Osteoblast (primary cell): ENCODE data around the gene FAM3D. TPM values are rescaled to one million over a fixed set of nuclear protein-coding genes. Genes with fewer than 3 reads are reported as not detected.

Experiments used
- DNase-seq: peaks from one replicate; pipeline ENCODE4 v3.0.0; 2011; ENCODE audit warnings: low spot score, mixed read lengths; ENCODE audit not compliant: insufficient read length; ENCODE audit errors: missing footprints
- H2AFZ ChIP-seq: 2 replicates; pipeline ENCODE4 v1.6.0; 2011; ENCODE audit warnings: mild to moderate bottlenecking, low read length
- H3K27ac ChIP-seq: 2 replicates; pipeline ENCODE4 v1.5.1; 2011; ENCODE audit warnings: mild to moderate bottlenecking, low read depth, low read length, moderate library complexity
- H3K27me3 ChIP-seq: 2 replicates; pipeline ENCODE4 v1.6.0; 2012; ENCODE audit warnings: mild to moderate bottlenecking, control low read depth, inconsistent platforms, low read length, moderate library complexity; ENCODE audit not compliant: insufficient read depth
- H3K36me3 ChIP-seq: 2 replicates; pipeline ENCODE4 v1.5.1; 2011; ENCODE audit warnings: mild to moderate bottlenecking, low read length, control low read depth, moderate library complexity; ENCODE audit not compliant: insufficient read depth
- H3K4me1 ChIP-seq: 2 replicates; pipeline ENCODE4 v1.5.1; 2011; ENCODE audit warnings: mild to moderate bottlenecking, low read length, control low read depth, moderate library complexity; ENCODE audit not compliant: insufficient read depth
- H3K4me2 ChIP-seq: 2 replicates; pipeline ENCODE4 v1.6.0; 2011; ENCODE audit warnings: mild to moderate bottlenecking, low read length; ENCODE audit not compliant: insufficient read depth
- H3K4me3 ChIP-seq: fragments of 200-600 bp; sonication (generic); 3 replicates; pipeline ENCODE4 v1.5.1; 2012; ENCODE audit warnings: mild to moderate bottlenecking, low read length, inconsistent platforms; ENCODE audit not compliant: insufficient read depth
- H3K79me2 ChIP-seq: 2 replicates; pipeline ENCODE4 v1.6.0; 2012; ENCODE audit warnings: mild to moderate bottlenecking, low read length, control low read depth, inconsistent platforms; ENCODE audit not compliant: insufficient read depth
- H3K9me3 ChIP-seq: 2 replicates; pipeline ENCODE4 v1.5.1; 2011; ENCODE audit warnings: low read depth, low read length, control low read depth
- H4K20me1 ChIP-seq: 2 replicates; pipeline ENCODE4 v1.6.0; 2012; ENCODE audit warnings: mild to moderate bottlenecking, low read length, control low read depth; ENCODE audit not compliant: insufficient read depth
- total RNA-seq: library from RNA; depleted of rRNA; stranded (reverse); fragments of >200 nt; gene quantifications from 2 replicates; pipeline ENCODE4 v1.2.3, GENCODE V29; 2012
- TF ChIP-seq, protein P1 (sequence below): IDR thresholded peaks from 2 replicates; pipeline ENCODE4 v1.5.1; 2011; ENCODE audit warnings: mild to moderate bottlenecking, low read depth, low read length, moderate library complexity; ENCODE audit errors: extremely low read depth

FAM3D gene
- total RNA-seq, 1 donor = not detected

DNA sequence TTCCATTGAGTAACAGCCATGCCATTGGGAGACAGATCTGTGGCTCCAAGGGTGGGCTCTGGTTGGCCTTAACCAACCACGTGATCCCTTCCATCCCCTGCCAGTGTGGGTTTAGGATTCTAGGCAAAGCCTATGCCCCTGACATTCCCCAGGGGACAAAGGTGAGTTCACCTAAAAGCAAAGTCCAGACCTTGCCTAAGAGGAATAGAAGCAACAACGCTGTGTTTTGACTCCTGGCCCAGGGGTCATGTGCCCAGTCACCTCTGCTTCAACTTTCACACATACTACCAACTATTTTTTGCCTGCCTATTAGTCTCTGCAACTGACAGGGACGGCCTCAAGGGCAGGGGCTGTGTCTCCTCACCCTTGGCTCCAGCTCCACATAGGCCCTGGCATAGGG, 42.0 kb downstream of the FAM3D start:
- Histone ChIP-seq H3K4me2 (no peak overlapping the region), H3K27ac (no peak overlapping the region), H3K79me2 (no peaks in the 10 kb centered on the region), H4K20me1 (no peaks in the 10 kb centered on the region), H3K4me3 (no peak overlapping the region), H3K4me1 (peaks cover 22% of the 10 kb centered on the region), H3K9me3 (no peaks in the 10 kb centered on the region), H3K27me3 (no peaks in the 10 kb centered on the region), H3K36me3 (no peaks in the 10 kb centered on the region), H2AFZ (no peak overlapping the region)
- TF ChIP-seq, protein P1, sequence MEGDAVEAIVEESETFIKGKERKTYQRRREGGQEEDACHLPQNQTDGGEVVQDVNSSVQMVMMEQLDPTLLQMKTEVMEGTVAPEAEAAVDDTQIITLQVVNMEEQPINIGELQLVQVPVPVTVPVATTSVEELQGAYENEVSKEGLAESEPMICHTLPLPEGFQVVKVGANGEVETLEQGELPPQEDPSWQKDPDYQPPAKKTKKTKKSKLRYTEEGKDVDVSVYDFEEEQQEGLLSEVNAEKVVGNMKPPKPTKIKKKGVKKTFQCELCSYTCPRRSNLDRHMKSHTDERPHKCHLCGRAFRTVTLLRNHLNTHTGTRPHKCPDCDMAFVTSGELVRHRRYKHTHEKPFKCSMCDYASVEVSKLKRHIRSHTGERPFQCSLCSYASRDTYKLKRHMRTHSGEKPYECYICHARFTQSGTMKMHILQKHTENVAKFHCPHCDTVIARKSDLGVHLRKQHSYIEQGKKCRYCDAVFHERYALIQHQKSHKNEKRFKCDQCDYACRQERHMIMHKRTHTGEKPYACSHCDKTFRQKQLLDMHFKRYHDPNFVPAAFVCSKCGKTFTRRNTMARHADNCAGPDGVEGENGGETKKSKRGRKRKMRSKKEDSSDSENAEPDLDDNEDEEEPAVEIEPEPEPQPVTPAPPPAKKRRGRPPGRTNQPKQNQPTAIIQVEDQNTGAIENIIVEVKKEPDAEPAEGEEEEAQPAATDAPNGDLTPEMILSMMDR = no peak
- no peak for DNase-seq

DNA sequence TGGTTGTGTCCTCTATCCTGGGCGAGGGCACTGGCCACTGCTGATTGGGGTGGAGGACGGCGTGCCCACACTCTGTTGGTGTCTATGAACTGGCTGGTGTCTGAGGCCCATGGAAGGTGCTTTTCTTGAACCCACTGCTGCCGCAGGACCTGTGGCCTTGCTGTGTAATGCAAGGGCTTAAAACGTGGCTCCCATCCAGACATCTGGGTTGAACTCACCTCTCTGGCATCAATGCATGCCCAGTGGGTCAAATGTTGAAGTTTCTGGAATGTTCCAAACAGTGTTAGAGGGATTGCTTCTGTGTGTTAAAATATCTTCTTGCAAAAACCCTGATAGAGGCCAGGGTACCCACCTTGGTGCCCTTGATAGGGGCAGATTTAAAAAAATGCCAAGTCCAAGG, 42.6 kb downstream of the FAM3D start:
- H3K4me3 ChIP-seq = no peak overlapping the region
- peaks cover 16% of the 10 kb centered on the region for H3K4me1 ChIP-seq
- no peak overlapping the region for H3K4me2 ChIP-seq
- no peaks in the 10 kb centered on the region for H3K9me3 ChIP-seq
- H3K27me3 ChIP-seq = no peaks in the 10 kb centered on the region
- TF ChIP-seq, protein P1 = no peak
- no peaks in the 10 kb centered on the region for H3K79me2 ChIP-seq
- no peak overlapping the region for H2AFZ ChIP-seq
- H3K36me3 ChIP-seq = no peaks in the 10 kb centered on the region
- no peaks in the 10 kb centered on the region for H4K20me1 ChIP-seq
- DNase-seq = no peak
- H3K27ac ChIP-seq = no peak overlapping the region

- H3K4me1 ChIP-seq = peaks cover 13% of the 10 kb centered on the region
- no peak overlapping the region for H3K4me2 ChIP-seq
Measured at GRCh38 chr3:58623478-58623877, 43.1 kb downstream of the FAM3D start.

DNA sequence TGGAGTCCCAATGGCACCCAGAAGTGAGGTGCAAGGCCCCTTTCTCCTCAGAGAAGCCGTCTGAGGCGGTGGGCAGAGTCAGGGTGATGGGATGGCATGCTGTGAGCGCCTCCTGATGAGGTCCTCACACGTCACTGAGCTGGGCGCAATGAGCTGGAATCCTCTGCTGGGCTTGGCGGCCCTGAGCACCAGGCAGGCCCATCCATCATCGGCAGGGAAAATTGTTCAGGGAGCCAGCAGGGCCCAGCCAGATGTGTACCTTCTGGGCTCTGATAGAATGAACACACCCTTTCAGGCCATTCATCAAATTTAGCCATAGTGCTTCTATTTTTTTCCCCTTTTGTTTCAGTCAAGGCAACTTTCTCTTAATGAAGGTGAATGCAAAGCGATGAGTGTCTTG, 43.7 kb downstream of the FAM3D start:
- Histone ChIP-seq H3K27ac (no peak overlapping the region), H3K27me3 (no peaks in the 10 kb centered on the region), H4K20me1 (no peaks in the 10 kb centered on the region), H3K9me3 (no peaks in the 10 kb centered on the region), H3K79me2 (no peaks in the 10 kb centered on the region), H3K4me1 (peaks cover 7% of the 10 kb centered on the region), H3K36me3 (no peaks in the 10 kb centered on the region), H3K4me2 (no peak overlapping the region), H2AFZ (no peak overlapping the region), H3K4me3 (no peak overlapping the region)
- TF ChIP-seq, protein P1 = no peak
- DNase-seq = no peak

More at GRCh38 chr3:58623478-58623877, 43.1 kb downstream of the FAM3D start:
- Histone ChIP-seq H2AFZ (no peak overlapping the region), H3K79me2 (no peaks in the 10 kb centered on the region), H3K4me3 (no peak overlapping the region), H4K20me1 (no peaks in the 10 kb centered on the region), H3K27me3 (no peaks in the 10 kb centered on the region), H3K36me3 (no peaks in the 10 kb centered on the region), H3K9me3 (no peaks in the 10 kb centered on the region), H3K27ac (no peak overlapping the region)
- TF ChIP-seq, protein P1 = no peak
- no peak for DNase-seq
